Sigmoid colon (tissue), 7 donors: Measurements from ENCODE around the gene IDH2. TPM values are rescaled to one million over a fixed set of nuclear protein-coding genes. Genes with fewer than 3 reads are reported as not detected.
"Not testable (repeated sequence)": the region's sequence is repeated elsewhere in the genome, so short reads cannot be mapped to it uniquely, and the experiment has no call there.

Source experiments
- DNase-seq: peaks from one replicate; pipeline ENCODE4 v3.0.0-alpha.2; 2019
- H3K27ac ChIP-seq, 4 donors: fragments of 200-600 bp; sonication (generic); one replicate each; pipeline ENCODE4 v1.5.1; 2016 to 2019; ENCODE audit warnings: mild to moderate bottlenecking in 1 of 4
- H3K27me3 ChIP-seq, 3 donors: fragments of 200-600 bp; sonication (generic); one replicate each; pipeline ENCODE4 v1.5.1; 2019; ENCODE audit warnings: mild to moderate bottlenecking in 1 of 3
- H3K36me3 ChIP-seq, 4 donors: fragments of 200-600 bp; sonication (generic); one replicate each; pipeline ENCODE4 v1.5.1; 2016 to 2019
- H3K4me1 ChIP-seq, 4 donors: fragments of 200-600 bp; sonication (generic); one replicate each; pipeline ENCODE4 v1.5.1; 2017 to 2019
- H3K4me3 ChIP-seq, 4 donors: fragments of 200-600 bp; sonication (generic); one replicate each; pipeline ENCODE4 v1.5.1; 2017 to 2019; ENCODE audit warnings: mild to moderate bottlenecking in 2 of 4, moderate library complexity in 1 of 4
- H3K9me3 ChIP-seq, 4 donors: fragments of 200-600 bp in 3 of 4; sonication (generic) in 3 of 4; one replicate each; pipeline versions ENCODE4 v1.5.1 to v1.6.1; 2013 to 2019
- EP300 ChIP-seq, 4 donors: sonication (generic); formaldehyde crosslinking; IDR thresholded peaks; one replicate each; pipeline ENCODE4 v1.6.1; 2017; ENCODE audit warnings: antibody characterized with exemption in 4 of 4
- POLR2A ChIP-seq, 2 donors: fragments of 450-650 bp; IDR thresholded peaks; one replicate each; pipeline ENCODE4 v1.6.1; 2016; ENCODE audit warnings: antibody characterized with exemption in 2 of 2, mild to moderate bottlenecking in 2 of 2, moderate library complexity in 2 of 2
- POLR2AphosphoS5 ChIP-seq, 4 donors: sonication (generic); formaldehyde crosslinking; IDR thresholded peaks; one replicate each; pipeline ENCODE4 v1.6.1; 2017; ENCODE audit warnings: antibody characterized with exemption in 4 of 4
- WGBS, 2 donors: extraction: QIAGEN DNeasy Blood & Tissue Kit; methylation state at CpG; one replicate each; pipeline ENCODE4 v1.1.7; 2013; 5-methylcytosine and 5-hydroxymethylcytosine counted together
- intact Hi-C: fragments of 100-400 bp; cut with DNase I; formaldehyde crosslinking; loops from one replicate; pipeline ENCODE4 v1.15.1; 2023
- polyA plus RNA-seq, 3 donors: library from polyadenylated mRNA; stranded (reverse); fragments of 200-250 nt; gene quantifications; one replicate each; pipeline ENCODE4 v1.2.3, GENCODE V29; 2013
- total RNA-seq, 4 donors: library from RNA; depleted of rRNA; stranded (reverse); fragments of >200 nt; gene quantifications; one replicate each; pipeline ENCODE4 v1.1.0, GENCODE V29; 2016
- TF ChIP-seq, protein P1 (sequence below), 4 experiments: fragments of 450-650 bp in 3 of 4; fragments of 200-600 bp in 1 of 4; IDR thresholded peaks; one replicate each; pipeline ENCODE4 v1.5.1; 2016 to 2019; ENCODE audit warnings: antibody characterized with exemption in 4 of 4, mild to moderate bottlenecking in 3 of 4, moderate library complexity in 2 of 4
- donor health status: healthy with polysubstance abuse.
- donor health status: Bipolar disorder and iron deficiency.
- donor health status: healthy.

Gene IDH2
- total and polyA plus RNA-seq, 7 donors: 43.8 to 210 (median 111) TPM

DNA sequence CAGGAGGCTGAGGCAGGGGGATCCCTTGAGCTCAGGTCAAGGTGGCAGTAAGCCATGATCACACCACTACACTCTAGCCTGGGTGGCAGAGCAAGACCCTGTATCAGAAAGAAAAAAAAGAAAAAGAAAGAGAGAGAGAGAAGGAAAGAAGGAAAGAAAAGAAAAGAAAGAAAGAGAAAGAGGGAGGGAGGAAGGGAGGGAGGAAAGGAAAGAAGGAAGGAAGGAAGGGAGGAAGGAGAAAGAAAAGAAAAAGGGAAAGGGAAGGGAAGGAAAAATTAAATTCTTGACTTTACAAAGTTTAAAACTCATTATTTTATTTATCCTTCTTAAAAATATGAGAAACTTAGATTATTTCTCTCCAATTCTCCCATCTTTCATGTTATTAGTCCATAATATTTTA is 17.1 kb upstream of the IDH2 start:
- no peak for TF ChIP-seq POLR2A (IDR thresholded peaks at IDR 0.05)
- TF ChIP-seq POLR2AphosphoS5 (IDR thresholded peaks at IDR 0.05): no peak
- TF ChIP-seq, protein P1, sequence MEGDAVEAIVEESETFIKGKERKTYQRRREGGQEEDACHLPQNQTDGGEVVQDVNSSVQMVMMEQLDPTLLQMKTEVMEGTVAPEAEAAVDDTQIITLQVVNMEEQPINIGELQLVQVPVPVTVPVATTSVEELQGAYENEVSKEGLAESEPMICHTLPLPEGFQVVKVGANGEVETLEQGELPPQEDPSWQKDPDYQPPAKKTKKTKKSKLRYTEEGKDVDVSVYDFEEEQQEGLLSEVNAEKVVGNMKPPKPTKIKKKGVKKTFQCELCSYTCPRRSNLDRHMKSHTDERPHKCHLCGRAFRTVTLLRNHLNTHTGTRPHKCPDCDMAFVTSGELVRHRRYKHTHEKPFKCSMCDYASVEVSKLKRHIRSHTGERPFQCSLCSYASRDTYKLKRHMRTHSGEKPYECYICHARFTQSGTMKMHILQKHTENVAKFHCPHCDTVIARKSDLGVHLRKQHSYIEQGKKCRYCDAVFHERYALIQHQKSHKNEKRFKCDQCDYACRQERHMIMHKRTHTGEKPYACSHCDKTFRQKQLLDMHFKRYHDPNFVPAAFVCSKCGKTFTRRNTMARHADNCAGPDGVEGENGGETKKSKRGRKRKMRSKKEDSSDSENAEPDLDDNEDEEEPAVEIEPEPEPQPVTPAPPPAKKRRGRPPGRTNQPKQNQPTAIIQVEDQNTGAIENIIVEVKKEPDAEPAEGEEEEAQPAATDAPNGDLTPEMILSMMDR (IDR thresholded peaks at IDR 0.05): no peak
- TF ChIP-seq EP300 (IDR thresholded peaks at IDR 0.05): no peak
- intact Hi-C loops: no loop called here
- Histone ChIP-seq H3K4me1 (no peaks in the 10 kb centered on the region), H3K36me3 (no peaks in the 10 kb centered on the region), H3K27me3 (no peaks in the 10 kb centered on the region), H3K27ac (no peak overlapping the region), H3K4me3 (no peak overlapping the region), H3K9me3 (peaks cover 0 to 6% (median 2%) of the 10 kb centered on the region in 4 donors)
- no peak for DNase-seq

DNA sequence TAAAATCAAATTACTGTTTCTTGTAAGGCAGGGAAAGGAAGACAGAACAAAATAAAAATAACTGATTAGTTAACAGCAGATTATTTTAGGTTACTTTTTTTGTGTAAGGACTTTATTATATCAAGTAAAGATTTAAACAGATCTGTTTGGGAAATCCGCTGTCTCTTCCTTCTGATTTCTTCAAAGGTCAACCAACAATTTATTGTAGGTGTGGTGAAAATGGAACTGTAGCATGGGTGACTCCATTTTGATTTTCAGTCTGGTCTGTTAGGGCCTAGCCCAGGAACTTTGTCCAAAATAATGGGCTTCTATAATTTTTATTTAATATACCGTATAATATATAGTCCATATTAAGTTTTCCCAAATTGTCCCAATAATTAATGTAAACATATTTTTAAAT is 13.5 kb upstream of the IDH2 start:
- Histone ChIP-seq H3K9me3 (peaks cover 0 to 8% (median 3%) of the 10 kb centered on the region in 4 donors), H3K4me1 (peaks cover 0 to 5% (median 0%) of the 10 kb centered on the region in 4 donors), H3K27ac (no peak overlapping the region), H3K4me3 (no peak overlapping the region), H3K36me3 (no peaks in the 10 kb centered on the region), H3K27me3 (no peaks in the 10 kb centered on the region)
- TF ChIP-seq EP300 (IDR thresholded peaks at IDR 0.05): no peak
- TF ChIP-seq POLR2A (IDR thresholded peaks at IDR 0.05): no peak
- no peak for TF ChIP-seq POLR2AphosphoS5 (IDR thresholded peaks at IDR 0.05)
- TF ChIP-seq, protein P1 (IDR thresholded peaks at IDR 0.05): no peak
- 96 to 98% methylated on average over 2 of the region's 2 CpGs for WGBS, 2 donors
- intact Hi-C loops: no loop called here
- no peak for DNase-seq

DNA sequence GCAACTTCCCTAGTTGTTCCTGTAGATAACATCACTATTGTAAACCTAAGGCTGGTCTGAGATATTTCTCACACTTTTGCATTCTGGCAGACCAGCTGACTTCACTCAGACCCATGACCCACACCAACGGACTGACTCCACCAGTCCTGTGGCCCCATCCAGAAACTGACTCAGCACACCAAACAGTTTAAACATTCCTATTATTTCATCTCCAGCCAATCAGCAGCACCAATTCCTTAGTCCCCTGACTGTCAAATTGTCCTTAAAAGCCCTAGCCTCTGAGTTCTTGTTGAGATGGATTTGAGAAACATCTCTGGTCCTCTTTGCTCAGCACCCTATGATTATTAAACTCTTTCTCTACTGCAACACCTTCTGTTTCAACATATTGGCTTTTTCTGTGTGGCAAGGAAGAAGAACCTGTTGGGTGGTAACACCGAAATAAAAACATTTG is 12.2 kb upstream of the IDH2 start:
- WGBS, 2 donors: 56 to 75% methylated on average over 2 of the region's 2 CpGs
- H3K9me3 ChIP-seq: peaks cover 0 to 8% (median 3%) of the 10 kb centered on the region in 4 donors
- no peaks in the 10 kb centered on the region for H3K27me3 ChIP-seq
- no peaks in the 10 kb centered on the region for H3K36me3 ChIP-seq
- TF ChIP-seq, protein P1 (IDR thresholded peaks at IDR 0.05): no peak
- TF ChIP-seq POLR2AphosphoS5 (IDR thresholded peaks at IDR 0.05) (no peak), POLR2A (IDR thresholded peaks at IDR 0.05) (no peak), EP300 (IDR thresholded peaks at IDR 0.05) (no peak)
- H3K4me1 ChIP-seq: peaks cover 0 to 5% (median 0%) of the 10 kb centered on the region in 4 donors
- intact Hi-C loops: no loop called here
- H3K4me3 ChIP-seq: no peak overlapping the region
- peak overlapping the region in 1 of 4 donors; percentile 29 for H3K27ac ChIP-seq
- no peak for DNase-seq

DNA sequence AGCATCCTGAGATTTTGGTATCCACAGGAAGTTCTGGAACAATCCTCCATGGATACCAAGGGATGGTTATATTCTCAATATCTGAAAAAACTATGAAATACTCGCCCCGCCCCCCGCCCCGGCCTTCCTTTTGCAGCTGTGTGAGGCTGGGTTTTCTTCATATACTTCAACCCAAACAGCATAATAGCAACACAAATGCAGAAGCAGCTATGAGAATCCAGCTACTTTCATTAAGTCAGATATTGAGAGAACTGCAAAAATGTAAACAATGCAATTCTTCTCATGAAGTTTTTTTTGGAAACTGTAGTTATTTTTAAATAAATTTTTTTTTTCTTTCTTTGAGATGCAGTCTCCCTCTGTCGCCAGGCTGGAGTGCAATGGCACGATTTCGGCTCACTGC is 10.9 kb upstream of the IDH2 start:
- no peak for DNase-seq
- H3K27me3 ChIP-seq: no peaks in the 10 kb centered on the region
- H3K36me3 ChIP-seq: no peaks in the 10 kb centered on the region
- no peak overlapping the region for H3K4me3 ChIP-seq
- TF ChIP-seq EP300 (IDR thresholded peaks at IDR 0.05): no peak
- TF ChIP-seq POLR2AphosphoS5 (IDR thresholded peaks at IDR 0.05): no peak
- no peak for TF ChIP-seq POLR2A (IDR thresholded peaks at IDR 0.05)
- TF ChIP-seq, protein P1 (IDR thresholded peaks at IDR 0.05): no peak
- H3K9me3 ChIP-seq: peaks cover 0 to 8% (median 3%) of the 10 kb centered on the region in 4 donors
- peak overlapping the region in 2 of 4 donors; percentile 33 to 45 for H3K27ac ChIP-seq
- H3K4me1 ChIP-seq: peaks cover 0 to 5% (median 0%) of the 10 kb centered on the region in 4 donors
- intact Hi-C loops: no loop called here
- WGBS, 2 donors: 74 to 76% methylated on average over 7 of the region's 7 CpGs

DNA sequence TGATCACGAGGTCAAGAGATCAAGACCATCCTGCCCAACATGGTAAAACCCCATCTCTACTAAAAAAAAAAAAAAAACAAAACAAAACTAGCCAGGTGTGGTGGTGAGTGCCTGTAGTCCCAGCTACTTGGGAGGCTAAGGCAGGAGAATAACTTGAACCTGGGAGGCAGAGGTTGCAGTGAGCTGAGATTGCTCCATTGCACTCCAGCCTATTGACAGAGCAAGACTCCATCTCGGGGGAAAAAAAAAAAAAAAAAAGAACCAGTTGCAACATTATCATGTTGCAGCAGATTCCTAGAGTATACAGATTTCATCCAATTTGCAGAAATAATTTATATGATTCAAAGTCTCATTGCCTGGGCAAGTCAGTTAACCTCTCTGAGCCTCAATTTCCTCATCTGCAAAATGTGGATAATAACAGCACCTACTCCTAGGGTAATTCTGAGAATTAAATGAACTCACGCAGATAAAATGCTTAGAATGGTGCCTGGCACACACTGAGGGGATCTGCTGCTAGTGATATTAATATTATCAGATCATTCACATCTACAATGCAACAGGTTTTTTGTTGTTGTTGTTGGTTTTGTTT is 7.0 kb upstream of the IDH2 start:
- DNase-seq, intact Hi-C loops, H3K4me3 ChIP-seq, H3K9me3 ChIP-seq, H3K36me3 ChIP-seq, H3K27me3 ChIP-seq, H3K27ac ChIP-seq: not testable (repeated sequence)
- peaks cover 0 to 36% (median 23%) of the 10 kb centered on the region in 4 donors for H3K4me1 ChIP-seq
- 68 to 87% methylated on average over 3 of the region's 3 CpGs for WGBS, 2 donors

DNA sequence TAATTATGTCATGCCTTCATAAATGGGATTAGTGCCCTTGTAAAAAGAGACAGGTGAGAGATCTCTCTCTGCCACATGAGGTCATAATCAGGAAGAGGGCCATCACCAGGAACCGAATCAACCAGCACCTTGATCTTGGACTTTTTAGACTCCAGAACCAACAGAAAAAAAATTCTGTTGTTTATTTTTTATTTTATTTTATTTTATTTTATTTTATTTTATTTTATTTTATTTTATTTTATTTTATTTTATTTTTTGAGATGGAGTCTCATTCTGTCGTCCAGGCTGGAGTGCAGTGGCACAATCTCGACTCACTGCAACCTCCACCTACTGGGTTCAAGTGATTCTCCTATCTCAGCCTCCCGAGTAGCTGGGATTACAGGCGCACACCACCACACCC is 5.8 kb upstream of the IDH2 start:
- peak overlapping the region; percentile 94 to 100 (median 98) for H3K27ac ChIP-seq
- H3K4me3 ChIP-seq, H3K9me3 ChIP-seq, H3K27me3 ChIP-seq, intact Hi-C loops, H3K36me3 ChIP-seq, DNase-seq: not testable (repeated sequence)
- 89 to 95% methylated on average over 5 of the region's 5 CpGs for WGBS, 2 donors
- peaks cover 0 to 48% (median 34%) of the 10 kb centered on the region in 4 donors for H3K4me1 ChIP-seq
